Heart left ventricle (tissue), 16 donors: ENCODE measurements around the gene EHF. TPM values are rescaled to one million over a fixed set of nuclear protein-coding genes. Genes with fewer than 3 reads are reported as not detected.

Experiments used
- ATAC-seq, 4 donors: fragments of 200-7000 bp; cut with Tn5 transposase; one replicate each; pipeline ENCODE4 v1.9.1; 2020 to 2022; ENCODE audit warnings: moderate library complexity in 4 of 4, mild to moderate bottlenecking in 3 of 4, moderate number of reproducible peaks in 1 of 4
- DNase-seq, 5 donors: peaks; one replicate each; pipeline ENCODE4 v3.0.0-alpha.2; 2020
- H3K27ac ChIP-seq, 12 donors: fragments of 200-600 bp; sonication (generic) in 4 of 12; one replicate each; pipeline versions ENCODE4 v1.5.0 to v1.8.0; 2016 to 2022; ENCODE audit warnings: mild to moderate bottlenecking in 2 of 12
- H3K27me3 ChIP-seq, 9 donors: fragments of 200-600 bp; sonication (generic) in 2 of 9; one replicate each; pipeline versions ENCODE4 v1.5.1 to v1.8.0; 2016 to 2022; ENCODE audit warnings: mild to moderate bottlenecking in 3 of 9
- H3K36me3 ChIP-seq, 9 donors: fragments of 200-600 bp; sonication (generic) in 2 of 9; one replicate each; pipeline versions ENCODE4 v1.5.0 to v1.8.0; 2018 to 2022; ENCODE audit warnings: mild to moderate bottlenecking in 2 of 9
- H3K4me1 ChIP-seq, 12 donors: fragments of 200-600 bp; sonication (generic) in 4 of 12; one replicate each; pipeline versions ENCODE4 v1.5.0 to v1.8.0; 2016 to 2022; ENCODE audit warnings: mild to moderate bottlenecking in 3 of 12
- H3K4me3 ChIP-seq, 12 donors: fragments of 200-600 bp; sonication (generic) in 4 of 12; one replicate each; pipeline versions ENCODE4 v1.5.0 to v1.8.0; 2017 to 2022; ENCODE audit warnings: mild to moderate bottlenecking in 9 of 12, moderate library complexity in 4 of 12
- H3K9me3 ChIP-seq, 12 donors: fragments of 200-600 bp; sonication (generic) in 4 of 12; one replicate each; pipeline versions ENCODE4 v1.5.0 to v1.8.0; 2016 to 2022; ENCODE audit warnings: mild to moderate bottlenecking in 1 of 12
- CTCF ChIP-seq, 12 donors: fragments of 200-600 bp; sonication (generic) in 4 of 12; IDR thresholded peaks; one replicate each; pipeline versions ENCODE4 v1.5.0 to v1.8.0; 2018 to 2022; ENCODE audit warnings: antibody characterized with exemption in 12 of 12, mild to moderate bottlenecking in 5 of 12
- POLR2A ChIP-seq, 2 donors: fragments of 450-650 bp; IDR thresholded peaks; one replicate each; pipeline ENCODE4 v1.6.1; 2017; ENCODE audit warnings: antibody characterized with exemption in 2 of 2, mild to moderate bottlenecking in 2 of 2, moderate library complexity in 2 of 2
- WGBS, 4 donors: extraction: QIAGEN DNeasy Blood & Tissue Kit in 2 of 4; methylation state at CpG; one replicate each; pipeline versions ENCODE4 v1.1.5 to v1.1.7; 2013 to 2018; 5-methylcytosine and 5-hydroxymethylcytosine counted together
- intact Hi-C, 10 donors: fragments of 100-400 bp; cut with DNase I; formaldehyde crosslinking; loops; one replicate each; pipeline versions ENCODE4 v1.11.1 to v1.14.2; 2022
- polyA plus RNA-seq, 2 donors: library from polyadenylated mRNA; stranded (reverse); fragments of 200-250 nt; gene quantifications; one replicate each; pipeline ENCODE4 v1.2.3, GENCODE V29; 2013
- total RNA-seq, 9 donors: library from RNA; depleted of rRNA in 2 of 9; stranded (reverse); fragments of >200 nt in 2 of 9; fragmentation: NEBNext Ultra II Directional in 3 of 9; extraction: Animal tissue kit (Norgen Biotek cat#: 25700) in 3 of 9; gene quantifications; one replicate each; pipeline versions ENCODE4 v1.1.0 to v1.2.4, GENCODE V29; 2016 to 2023
- donor health status: ischemic (EF 13 %, LVEDD 7.1; RV severe dilation, severe dysfunction).
- donor health status: healthy with polysubstance abuse.
- donor health status: DM: no; HTN: yes; CAD: no.
- donor health status: DM: no; HTN: no; CAD: no.
- donor health status: ischemic (EF 25% LVEDD 6.9; RV normal size, moderate dysfunction).
- donor health status: ischemic (EF 25% LVEDD 5.7; RV mildly dilated, moderate dysfunction).
- donor health status: healthy.
- donor health status: DM: yes; HTN: yes; CAD: no.
- donor health status: ischemic (EF 35%, LVEDD 5.7; RV mildly dilated, moderate dysfunction).
- donor health status: nonischemic (EF 11% LVEDD 7.7; RV severe dilation, severe dysfunction).
- donor health status: DM: yes; HTN: yes; CAD: no.
- donor health status: PGD.
- donor health status: ischemic (EF 29% LVEDD 5.4; RV normal size, mild dysfunction).
- donor health status: nonischemic (EF 23%, LVEDD 6.1; RV moderate dilation, normal function).

EHF gene
- total and polyA plus RNA-seq, 11 donors, result 0.19 to 1.9 (median 0.67) TPM

- DNase-seq, result no peak
- no peaks in the 10 kb centered on the region for H3K36me3 ChIP-seq
- ATAC-seq, result no peak
- 64 to 88% (median 82%) methylated on average over 2 of the region's 2 CpGs for WGBS, 4 donors
- no peak overlapping the region for H3K27ac ChIP-seq
- H3K4me3 ChIP-seq, result no peak overlapping the region
- intact Hi-C loops, result no loop called here
- no peaks in the 10 kb centered on the region for H3K4me1 ChIP-seq
- no peaks in the 10 kb centered on the region for H3K27me3 ChIP-seq
- no peaks in the 10 kb centered on the region for H3K9me3 ChIP-seq
- TF ChIP-seq POLR2A (IDR thresholded peaks at IDR 0.05), result no peak
- no peak for TF ChIP-seq CTCF (IDR thresholded peaks at IDR 0.05)
Measured at GRCh38 chr11:34643846-34644245, 23.0 kb downstream of the EHF start.

GRCh38 chr11:34644669-34645406, 23.9 kb downstream of the EHF start:
- Histone ChIP-seq H3K4me3 (no peak overlapping the region), H3K27ac (no peak overlapping the region), H3K27me3 (no peaks in the 10 kb centered on the region), H3K9me3 (no peaks in the 10 kb centered on the region), H3K4me1 (no peaks in the 10 kb centered on the region), H3K36me3 (no peaks in the 10 kb centered on the region)
- TF ChIP-seq CTCF (IDR thresholded peaks at IDR 0.05) (no peak), POLR2A (IDR thresholded peaks at IDR 0.05) (no peak)
- DNase-seq (no peak), ATAC-seq (no peak)
- intact Hi-C loops, result no loop called here
- 73 to 78% (median 75%) methylated on average over 9 of the region's 9 CpGs for WGBS, 4 donors

- H3K4me1 ChIP-seq, result peaks cover 0 to 8% (median 0%) of the 10 kb centered on the region in 12 donors
- DNase-seq, result no peak
- H3K36me3 ChIP-seq, result no peaks in the 10 kb centered on the region
- H3K4me3 ChIP-seq, result no peak overlapping the region
- no peaks in the 10 kb centered on the region for H3K9me3 ChIP-seq
- H3K27me3 ChIP-seq, result no peaks in the 10 kb centered on the region
- no peak for TF ChIP-seq POLR2A (IDR thresholded peaks at IDR 0.05)
- TF ChIP-seq CTCF (IDR thresholded peaks at IDR 0.05), result no peak
- 92 to 98% (median 93%) methylated on average over 7 to 8 of the region's 8 CpGs for WGBS, 4 donors
- ATAC-seq, result no peak
- no peak overlapping the region for H3K27ac ChIP-seq
- intact Hi-C loops, result no loop called here
Measured at GRCh38 chr11:34646431-34646830, 25.5 kb downstream of the EHF start.

GRCh38 chr11:34647131-34647530, 26.2 kb downstream of the EHF start:
- no peaks in the 10 kb centered on the region for H3K9me3 ChIP-seq
- H3K4me1 ChIP-seq, result peaks cover 0 to 8% (median 0%) of the 10 kb centered on the region in 12 donors
- intact Hi-C loops, result no loop called here
- no peaks in the 10 kb centered on the region for H3K36me3 ChIP-seq
- ATAC-seq (no peak), DNase-seq (no peak)
- no peak overlapping the region for H3K4me3 ChIP-seq
- no peak overlapping the region for H3K27ac ChIP-seq
- H3K27me3 ChIP-seq, result no peaks in the 10 kb centered on the region
- WGBS, 4 donors, result 54 to 75% (median 60%) methylated on average over 2 of the region's 2 CpGs
- no peak for TF ChIP-seq POLR2A (IDR thresholded peaks at IDR 0.05)
- no peak for TF ChIP-seq CTCF (IDR thresholded peaks at IDR 0.05)
